ENCODE data around the gene KRTAP5-4.

KRTAP5-4 gene

DNA sequence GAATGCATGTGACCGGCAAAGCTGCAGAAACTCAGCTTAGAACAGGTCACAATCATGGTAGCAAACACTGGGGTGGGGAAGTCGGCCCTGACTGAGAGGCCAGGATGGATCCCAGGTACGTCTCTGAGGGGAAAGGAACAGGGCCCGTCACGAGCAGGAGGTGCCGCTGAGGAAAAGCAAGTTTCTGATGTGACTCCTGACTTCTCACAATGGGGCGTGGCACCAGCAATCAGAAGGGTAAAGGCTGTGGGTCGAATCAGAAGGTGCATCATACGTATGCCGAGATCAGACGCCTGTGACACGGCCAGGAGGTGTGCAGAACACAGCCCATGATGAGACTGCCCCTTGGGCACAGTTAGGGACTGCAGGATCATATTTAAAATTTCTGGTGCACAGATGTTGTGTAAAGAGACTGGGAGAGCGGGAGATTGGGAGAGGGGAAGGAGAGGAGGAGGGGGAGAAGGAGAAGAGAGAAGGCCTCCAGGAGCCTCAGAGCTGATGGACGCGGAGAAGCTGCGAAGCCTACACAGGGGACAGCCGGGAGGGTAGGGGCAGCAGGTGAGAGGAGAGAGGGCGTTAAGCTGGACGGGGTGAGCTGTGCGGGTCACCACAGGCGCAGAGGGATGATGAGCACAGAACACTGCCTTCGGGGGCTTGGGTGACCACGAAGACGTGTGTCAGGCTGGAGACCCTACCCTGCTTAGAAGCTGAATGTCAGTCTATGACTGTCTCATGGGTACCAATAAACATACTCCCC is 38.4 kb upstream of the KRTAP5-4 start:
- FAIRE-seq: no peak
- TF ChIP-seq POLR2A (IDR thresholded peaks at IDR 0.05; ENCODE audit: low read depth, low read length) (no peak), TAF1 (IDR thresholded peaks at IDR 0.05; ENCODE audit: low read depth, low read length) (no peak), POLR2AphosphoS5 (IDR thresholded peaks at IDR 0.05; ENCODE audit: low read depth, low read length) (no peak), SPI1 (IDR thresholded peaks at IDR 0.05; ENCODE audit: low read depth, low read length) (no peak), PAX5 (IDR thresholded peaks at IDR 0.05; ENCODE audit: insufficient read depth, low read length, severe bottlenecking) (no peak), POU2F2 (IDR thresholded peaks at IDR 0.05; ENCODE audit: low read depth, low read length) (no peak)
- DNase-seq (ENCODE audit: insufficient read length, low spot score): no peak

- TF ChIP-seq SPI1 (IDR thresholded peaks at IDR 0.05; ENCODE audit: low read depth, low read length) (no peak), POLR2A (IDR thresholded peaks at IDR 0.05; ENCODE audit: low read depth, low read length) (no peak), PAX5 (IDR thresholded peaks at IDR 0.05; ENCODE audit: insufficient read depth, low read length, severe bottlenecking) (no peak), POLR2AphosphoS5 (IDR thresholded peaks at IDR 0.05; ENCODE audit: low read depth, low read length) (no peak), TAF1 (IDR thresholded peaks at IDR 0.05; ENCODE audit: low read depth, low read length) (no peak), POU2F2 (IDR thresholded peaks at IDR 0.05; ENCODE audit: low read depth, low read length) (no peak)
- DNase-seq (ENCODE audit: insufficient read length, low spot score) (no peak), FAIRE-seq (no peak)
Observed at GRCh38 chr11:1659506-1659905, 37.6 kb upstream of the KRTAP5-4 start.

- FAIRE-seq: no peak
- TF ChIP-seq POU2F2 (IDR thresholded peaks at IDR 0.05; ENCODE audit: low read depth, low read length) (no peak), POLR2AphosphoS5 (IDR thresholded peaks at IDR 0.05; ENCODE audit: low read depth, low read length) (no peak), TAF1 (IDR thresholded peaks at IDR 0.05; ENCODE audit: low read depth, low read length) (no peak), POLR2A (IDR thresholded peaks at IDR 0.05; ENCODE audit: low read depth, low read length) (no peak), SPI1 (IDR thresholded peaks at IDR 0.05; ENCODE audit: low read depth, low read length) (no peak), PAX5 (IDR thresholded peaks at IDR 0.05; ENCODE audit: insufficient read depth, low read length, severe bottlenecking) (no peak)
- DNase-seq (ENCODE audit: insufficient read length, low spot score): no peak
Observed at GRCh38 chr11:1656670-1657069, 34.7 kb upstream of the KRTAP5-4 start.

DNA sequence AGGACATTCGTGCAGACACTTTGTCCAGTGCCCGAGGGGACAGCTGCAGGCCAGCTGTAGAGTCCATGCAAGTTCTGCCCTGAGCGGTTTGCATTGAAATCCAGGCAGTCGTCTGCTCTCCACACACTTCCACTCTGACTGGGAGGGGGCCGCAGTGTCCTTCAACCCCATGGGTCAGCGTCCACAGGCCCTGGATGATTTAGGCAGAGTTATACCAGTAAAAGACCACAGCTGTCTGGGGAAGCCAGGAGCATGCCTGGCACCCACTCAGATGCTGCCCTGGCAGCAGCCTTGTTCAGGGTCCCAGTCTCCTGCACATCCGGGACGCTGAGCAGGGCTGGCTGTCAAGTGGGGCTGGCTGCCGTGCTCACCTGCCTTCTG is 34.1 kb upstream of the KRTAP5-4 start:
- FAIRE-seq (no peak), DNase-seq (ENCODE audit: insufficient read length, low spot score) (no peak)

GRCh38 chr11:1655168-1656060 is 33.5 kb upstream of the KRTAP5-4 start:
- DNase-seq (ENCODE audit: insufficient read length, low spot score): no peak
- TF ChIP-seq TAF1 (IDR thresholded peaks at IDR 0.05; ENCODE audit: low read depth, low read length) (no peak), POLR2AphosphoS5 (IDR thresholded peaks at IDR 0.05; ENCODE audit: low read depth, low read length) (no peak), PAX5 (IDR thresholded peaks at IDR 0.05; ENCODE audit: insufficient read depth, low read length, severe bottlenecking) (no peak), SPI1 (IDR thresholded peaks at IDR 0.05; ENCODE audit: low read depth, low read length) (no peak), POLR2A (IDR thresholded peaks at IDR 0.05; ENCODE audit: low read depth, low read length) (no peak), POU2F2 (IDR thresholded peaks at IDR 0.05; ENCODE audit: low read depth, low read length) (no peak)
- FAIRE-seq: no peak

More for the DNA sequence above, 34.1 kb upstream of the KRTAP5-4 start:
- TF ChIP-seq POLR2AphosphoS5 (IDR thresholded peaks at IDR 0.05; ENCODE audit: low read depth, low read length): no peak
- no peak for TF ChIP-seq SPI1 (IDR thresholded peaks at IDR 0.05; ENCODE audit: low read depth, low read length)
- no peak for TF ChIP-seq POLR2A (IDR thresholded peaks at IDR 0.05; ENCODE audit: low read depth, low read length)
- no peak for TF ChIP-seq PAX5 (IDR thresholded peaks at IDR 0.05; ENCODE audit: insufficient read depth, low read length, severe bottlenecking)
- TF ChIP-seq POU2F2 (IDR thresholded peaks at IDR 0.05; ENCODE audit: low read depth, low read length): no peak
- no peak for TF ChIP-seq TAF1 (IDR thresholded peaks at IDR 0.05; ENCODE audit: low read depth, low read length)

DNA sequence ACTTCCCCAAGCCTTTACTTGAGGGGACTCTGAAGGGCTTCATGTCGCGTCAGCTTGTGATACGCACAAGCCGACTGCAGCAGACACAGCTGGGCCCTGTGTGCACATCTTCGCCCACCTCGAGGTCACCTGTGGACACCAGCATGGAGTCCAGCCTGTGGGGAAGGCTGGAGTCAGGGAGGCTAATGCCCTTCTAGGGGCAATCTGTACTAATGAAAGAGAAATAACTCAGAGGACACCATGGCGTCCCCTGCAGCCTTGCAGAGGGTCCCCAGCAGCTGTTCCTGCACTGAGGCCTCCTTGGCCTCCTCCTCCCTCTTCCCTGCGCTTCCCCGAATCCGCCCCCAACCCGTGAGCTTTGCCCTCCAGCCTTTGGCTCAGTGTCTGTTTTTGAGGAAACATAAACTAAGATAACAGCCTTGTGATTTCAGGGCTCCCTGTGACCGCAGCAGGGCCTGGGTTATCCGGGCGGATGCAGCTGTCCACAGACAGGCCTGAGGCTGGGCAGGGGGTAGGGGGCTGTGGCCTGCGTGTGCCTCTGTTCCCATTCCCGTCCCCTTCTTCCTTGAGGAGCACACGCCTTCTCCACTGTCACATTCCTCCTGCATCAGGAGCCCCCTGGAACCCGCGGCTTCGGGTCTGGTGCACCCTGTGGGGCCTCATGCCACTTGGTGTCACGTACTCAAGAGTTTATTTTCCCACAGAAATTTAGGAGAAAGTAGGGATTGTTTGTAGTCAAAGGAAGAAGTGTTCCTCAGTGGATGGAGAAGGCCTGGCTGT is 32.6 kb upstream of the KRTAP5-4 start:
- FAIRE-seq (no peak), DNase-seq (ENCODE audit: insufficient read length, low spot score) (no peak)
- TF ChIP-seq POLR2AphosphoS5 (IDR thresholded peaks at IDR 0.05; ENCODE audit: low read depth, low read length) (no peak), TAF1 (IDR thresholded peaks at IDR 0.05; ENCODE audit: low read depth, low read length) (no peak), PAX5 (IDR thresholded peaks at IDR 0.05; ENCODE audit: insufficient read depth, low read length, severe bottlenecking) (no peak), SPI1 (IDR thresholded peaks at IDR 0.05; ENCODE audit: low read depth, low read length) (no peak), POLR2A (IDR thresholded peaks at IDR 0.05; ENCODE audit: low read depth, low read length) (no peak), POU2F2 (IDR thresholded peaks at IDR 0.05; ENCODE audit: low read depth, low read length) (no peak)

DNA sequence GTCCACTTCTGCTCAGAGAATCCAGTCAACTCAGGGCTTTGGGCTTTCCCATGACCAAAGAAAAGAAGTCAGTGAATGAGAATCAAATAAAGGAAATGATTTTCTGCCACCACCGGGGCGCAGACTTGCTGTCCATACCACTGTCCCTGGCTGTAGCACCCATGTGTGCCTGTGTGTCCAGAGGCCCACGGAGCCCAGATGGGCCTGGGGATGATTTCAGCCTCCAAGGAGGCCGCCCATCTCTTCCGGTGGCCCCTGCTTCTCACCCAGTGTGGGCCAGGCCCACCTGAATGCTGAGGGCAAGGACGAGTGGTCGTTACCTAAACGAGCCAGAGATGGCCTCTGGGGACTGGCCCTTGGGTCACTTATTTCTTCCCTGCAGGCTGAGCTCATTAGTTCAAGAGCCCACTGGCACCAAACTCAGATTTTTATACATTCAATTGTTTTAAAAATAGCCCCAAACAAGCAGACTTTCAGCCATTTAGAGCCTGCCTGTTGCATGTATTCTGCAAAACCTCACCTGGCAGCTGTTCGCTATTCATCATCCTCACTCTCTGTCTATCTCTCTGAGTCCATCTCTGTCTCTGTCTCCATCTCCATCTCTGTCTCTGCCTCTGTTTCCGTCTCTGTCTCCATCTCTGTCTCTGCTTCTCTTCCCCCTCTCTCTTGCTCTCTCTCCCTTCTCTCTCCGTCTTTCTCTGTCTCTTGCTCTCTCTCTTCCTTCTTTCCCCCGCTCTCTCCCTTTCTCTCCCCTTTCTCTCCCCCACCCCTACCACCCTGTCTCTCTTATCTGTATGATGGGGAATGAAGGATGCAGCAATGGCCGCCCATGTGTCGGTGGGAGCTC is 31.8 kb upstream of the KRTAP5-4 start:
- no peak for FAIRE-seq
- no peak for DNase-seq (ENCODE audit: insufficient read length, low spot score)
- TF ChIP-seq POLR2A (IDR thresholded peaks at IDR 0.05; ENCODE audit: low read depth, low read length) (no peak), SPI1 (IDR thresholded peaks at IDR 0.05; ENCODE audit: low read depth, low read length) (no peak), TAF1 (IDR thresholded peaks at IDR 0.05; ENCODE audit: low read depth, low read length) (no peak), POU2F2 (IDR thresholded peaks at IDR 0.05; ENCODE audit: low read depth, low read length) (no peak), POLR2AphosphoS5 (IDR thresholded peaks at IDR 0.05; ENCODE audit: low read depth, low read length) (no peak), PAX5 (IDR thresholded peaks at IDR 0.05; ENCODE audit: insufficient read depth, low read length, severe bottlenecking) (no peak)
